Uterus (tissue), 2 donors: ENCODE data around the gene FIGN.

Experiments used
- POLR2A ChIP-seq, 2 donors: fragments of 450-650 bp; IDR thresholded peaks; one replicate each; pipeline ENCODE4 v1.6.1; 2016; ENCODE audit warnings: antibody characterized with exemption in 2 of 2, mild to moderate bottlenecking in 1 of 2, moderate library complexity in 1 of 2
- TF ChIP-seq, protein P1 (sequence below), 4 experiments: fragments of 200-600 bp in 2 of 4; fragments of 450-650 bp in 2 of 4; sonication (generic) in 2 of 4; IDR thresholded peaks; one replicate each; pipeline ENCODE4 v1.5.1; 2016 to 2019; ENCODE audit warnings: antibody characterized with exemption in 4 of 4, mild to moderate bottlenecking in 2 of 4, moderate library complexity in 1 of 4

DNA sequence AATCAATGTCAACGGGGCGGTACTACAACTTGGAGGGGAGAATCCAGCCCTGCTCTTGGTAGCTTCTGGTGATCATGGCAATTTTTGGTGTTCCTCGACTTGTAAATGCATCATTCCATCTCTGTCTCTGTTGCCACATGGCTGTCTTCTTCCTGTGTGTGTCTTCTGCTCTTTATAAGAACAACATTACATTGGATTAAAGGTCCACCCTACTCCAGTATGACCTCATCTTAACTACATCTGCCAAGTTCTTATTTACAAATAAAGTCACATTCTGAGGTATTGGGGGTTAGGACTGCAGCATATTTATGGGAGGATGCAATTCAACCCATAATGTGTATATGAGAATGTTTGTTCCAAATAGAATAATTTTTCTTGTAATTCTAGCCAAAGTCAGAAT is 28.8 kb upstream of the FIGN start:
- TF ChIP-seq, protein P1, sequence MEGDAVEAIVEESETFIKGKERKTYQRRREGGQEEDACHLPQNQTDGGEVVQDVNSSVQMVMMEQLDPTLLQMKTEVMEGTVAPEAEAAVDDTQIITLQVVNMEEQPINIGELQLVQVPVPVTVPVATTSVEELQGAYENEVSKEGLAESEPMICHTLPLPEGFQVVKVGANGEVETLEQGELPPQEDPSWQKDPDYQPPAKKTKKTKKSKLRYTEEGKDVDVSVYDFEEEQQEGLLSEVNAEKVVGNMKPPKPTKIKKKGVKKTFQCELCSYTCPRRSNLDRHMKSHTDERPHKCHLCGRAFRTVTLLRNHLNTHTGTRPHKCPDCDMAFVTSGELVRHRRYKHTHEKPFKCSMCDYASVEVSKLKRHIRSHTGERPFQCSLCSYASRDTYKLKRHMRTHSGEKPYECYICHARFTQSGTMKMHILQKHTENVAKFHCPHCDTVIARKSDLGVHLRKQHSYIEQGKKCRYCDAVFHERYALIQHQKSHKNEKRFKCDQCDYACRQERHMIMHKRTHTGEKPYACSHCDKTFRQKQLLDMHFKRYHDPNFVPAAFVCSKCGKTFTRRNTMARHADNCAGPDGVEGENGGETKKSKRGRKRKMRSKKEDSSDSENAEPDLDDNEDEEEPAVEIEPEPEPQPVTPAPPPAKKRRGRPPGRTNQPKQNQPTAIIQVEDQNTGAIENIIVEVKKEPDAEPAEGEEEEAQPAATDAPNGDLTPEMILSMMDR (IDR thresholded peaks at IDR 0.05), result no peak
- no peak for TF ChIP-seq POLR2A (IDR thresholded peaks at IDR 0.05)
